Activated CD4-positive, alpha-beta T cell treated with anti-CD3 and anti-CD28 coated beads, Interleukin-2, amount 50 U/mL, for 4 hours (primary cell): ENCODE data around the gene MUC15.
"Not testable (repeated sequence)": the region's sequence is repeated elsewhere in the genome, so short reads cannot be mapped to it uniquely, and the experiment has no call there.

Experiments
- DNase-seq, 2 experiments: peaks; one replicate each; pipeline ENCODE4 v3.0.0-alpha.2; 2020

MUC15 gene

DNA sequence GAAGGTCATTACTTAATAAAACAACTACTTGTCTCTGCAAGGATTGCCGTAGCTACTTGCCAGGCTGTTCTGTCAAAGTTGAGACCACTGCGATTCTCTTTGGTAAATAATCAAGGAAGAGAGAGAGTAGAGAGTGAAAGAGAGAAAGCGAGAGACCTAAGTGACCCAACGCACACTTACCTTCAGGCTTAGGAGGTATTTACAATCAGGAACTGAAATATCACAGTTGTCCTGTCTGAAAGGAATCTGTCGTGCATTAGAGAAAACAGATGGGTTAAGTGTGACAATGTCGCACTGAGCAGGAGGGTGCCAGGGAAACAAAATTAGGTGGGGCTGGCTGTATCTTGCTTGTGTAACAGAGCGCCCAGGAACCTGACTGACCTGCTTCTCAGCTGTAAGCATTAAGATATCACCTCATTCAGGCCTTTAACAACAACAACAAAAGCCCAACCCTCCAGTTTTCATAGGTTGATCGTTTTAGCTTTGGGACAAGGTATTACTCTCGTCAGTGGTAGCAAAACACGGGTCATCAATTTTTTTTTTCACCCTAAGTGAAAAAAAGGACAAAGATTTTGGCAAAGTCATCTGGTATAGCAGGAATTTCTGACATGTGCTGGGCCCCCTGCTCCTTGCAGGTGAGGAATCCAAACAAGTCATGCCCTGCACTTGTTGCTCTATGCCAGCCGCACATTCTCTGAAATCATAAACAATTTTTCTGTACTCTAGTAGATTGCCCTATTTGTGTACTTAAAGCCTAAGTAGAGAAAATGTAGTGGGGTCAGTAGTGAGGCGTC lies at the start of gene MUC15:
TSS of gene MUC15 (minus strand) at position 403 of the 794 bp plus-strand sequence. CDS start 5,169 bp downstream, outside the sequence.
- DNase-seq: no peak

DNA sequence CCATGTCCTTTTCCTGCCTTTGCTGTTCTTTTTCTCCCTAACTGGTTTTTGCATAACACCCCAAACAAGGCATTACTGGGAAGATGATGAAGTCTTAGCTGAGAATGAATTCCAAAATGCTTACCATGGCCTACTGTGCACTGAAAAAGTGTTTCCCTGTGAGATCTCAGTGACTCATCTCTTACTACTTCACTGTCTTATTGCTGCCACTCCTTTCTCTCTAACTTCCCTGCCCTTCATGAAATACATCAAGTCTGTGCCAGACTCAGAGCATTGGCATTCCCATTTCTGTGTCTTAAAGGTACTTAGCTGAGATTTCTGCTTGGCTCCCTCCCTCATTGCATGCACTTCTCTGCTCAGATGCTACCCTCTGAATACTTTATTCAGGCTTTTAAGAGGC lies 49.1 kb upstream of the MUC15 start:
- no peak for DNase-seq

DNA sequence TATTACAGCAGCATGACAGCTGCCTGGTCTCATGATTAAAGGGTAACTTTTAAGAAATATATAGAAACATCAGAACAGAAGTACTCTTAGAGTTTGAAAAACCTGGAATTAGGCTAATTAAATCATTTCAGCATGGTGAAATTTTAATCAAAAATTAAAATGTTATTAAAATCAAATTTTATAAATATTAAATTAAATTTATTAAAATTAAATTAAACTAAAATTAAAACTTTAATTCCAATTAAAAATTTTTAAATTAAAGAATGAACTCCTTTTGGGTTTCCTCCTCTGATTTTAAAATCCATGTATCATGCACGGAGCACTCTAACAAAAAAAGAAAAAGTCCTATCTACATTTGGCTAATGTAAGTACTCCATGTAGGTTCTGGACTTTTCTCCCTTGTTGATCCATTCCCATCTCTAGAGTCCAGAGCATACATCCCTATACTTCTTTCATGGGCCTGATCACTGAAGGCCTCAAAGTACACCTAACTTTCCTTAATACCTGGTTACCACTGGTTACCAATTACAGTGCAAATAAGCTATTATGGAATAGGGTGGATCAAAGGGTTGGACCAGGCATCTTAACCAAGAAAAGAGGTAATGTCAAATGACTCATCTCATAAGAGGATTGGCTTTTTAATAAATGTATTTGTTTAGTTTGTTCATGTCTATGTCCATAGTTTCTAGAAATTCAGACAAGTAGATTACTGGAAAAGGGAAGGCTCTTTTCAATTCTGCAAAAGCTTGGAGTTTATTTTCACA lies 48.4 kb upstream of the MUC15 start:
- DNase-seq: no peak

GRCh38 chr11:26618441-26618840 lies 46.4 kb upstream of the MUC15 start:
- no peak for DNase-seq

DNA sequence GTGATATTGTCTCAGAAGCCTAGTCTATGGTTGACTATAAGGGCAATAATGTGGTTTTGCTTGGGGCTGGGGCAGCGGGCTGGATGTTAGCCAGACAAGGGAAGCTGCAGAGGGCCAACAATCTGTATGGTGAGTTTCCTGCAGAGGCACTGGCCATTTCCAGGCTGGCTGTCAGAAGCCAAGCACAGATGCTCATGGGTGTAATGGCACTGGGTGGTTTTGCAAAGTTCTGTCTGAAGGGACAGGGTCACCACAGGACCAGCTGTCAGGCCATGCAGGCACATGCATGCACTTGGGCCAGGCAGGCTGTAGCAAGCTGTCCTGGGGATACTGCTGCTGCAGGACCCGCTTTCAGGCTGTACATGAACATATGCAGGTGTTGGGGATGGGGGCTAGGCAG lies 41.7 kb upstream of the MUC15 start:
- DNase-seq: no peak

DNA sequence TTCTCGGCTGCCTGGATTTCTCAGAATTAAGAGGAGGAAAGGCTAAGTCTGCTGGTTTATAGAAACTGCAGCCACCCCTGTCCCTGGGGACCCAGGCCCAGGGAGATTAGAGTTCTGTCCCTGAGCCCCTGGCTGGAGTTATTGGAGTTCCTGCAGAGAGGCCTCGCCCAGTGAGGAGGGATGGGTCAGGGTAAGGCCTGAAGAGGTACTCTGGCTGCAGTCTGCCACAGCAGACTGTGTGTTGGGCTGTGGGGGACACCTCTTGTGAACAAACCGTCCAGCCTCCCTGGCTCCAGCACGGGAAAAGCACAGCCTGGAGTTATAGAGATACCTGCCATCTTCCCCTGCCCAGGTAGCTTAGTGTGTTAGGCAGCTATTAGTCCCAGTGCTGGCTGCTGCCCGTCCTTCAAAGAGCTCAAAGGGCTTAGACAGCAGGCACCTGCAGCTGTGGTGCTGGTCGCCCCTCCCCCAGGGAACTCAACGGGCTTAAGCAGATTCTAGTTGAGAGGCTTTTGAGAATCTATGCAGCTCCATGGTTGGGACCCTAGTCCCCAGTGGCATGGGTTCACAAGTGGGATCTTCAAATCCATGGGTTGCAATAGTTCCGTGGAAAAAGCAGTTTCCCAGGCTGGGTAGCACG lies 36.6 kb upstream of the MUC15 start:
- no peak for DNase-seq

DNA sequence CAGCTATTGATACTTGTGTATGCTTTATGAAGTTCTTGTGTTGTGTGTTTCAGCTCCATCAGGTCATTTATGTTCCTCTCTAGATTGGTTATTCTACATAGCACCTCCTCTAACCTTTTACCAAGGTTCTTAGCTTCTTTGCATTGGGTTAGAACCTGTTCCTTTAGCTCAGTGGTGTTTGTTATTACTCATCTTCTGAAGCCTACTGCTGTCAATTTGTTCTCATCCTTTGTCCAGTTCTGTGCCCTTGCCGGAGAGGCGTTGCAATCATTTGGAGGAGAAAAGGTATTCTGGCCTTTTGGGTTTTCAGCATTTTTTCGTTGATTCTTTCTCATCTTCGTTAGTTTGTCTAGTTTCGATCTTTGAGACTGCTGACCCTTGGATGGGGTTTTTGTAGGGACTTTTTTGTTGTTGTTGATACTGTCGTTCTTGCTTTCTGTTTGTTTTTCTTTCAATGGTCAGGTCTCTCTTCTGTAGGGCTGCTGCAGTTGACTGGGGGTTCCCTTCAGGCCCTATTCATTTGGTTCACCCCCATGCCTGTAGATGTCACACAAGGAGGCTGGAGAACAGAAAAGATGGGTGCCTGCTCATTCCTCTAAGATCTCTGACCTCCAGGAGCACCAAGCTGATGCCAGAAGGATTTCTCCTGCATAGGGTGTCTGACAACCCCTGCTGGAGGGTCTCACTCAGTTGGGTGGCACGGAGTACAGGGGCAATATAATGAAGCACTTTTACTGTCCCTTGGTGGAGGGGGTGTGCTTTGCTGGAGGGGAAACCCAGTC lies 35.9 kb upstream of the MUC15 start:
- no peak for DNase-seq

GRCh38 chr11:26599876-26600434 lies 27.9 kb upstream of the MUC15 start:
- no peak for DNase-seq

GRCh38 chr11:26599425-26599824 lies 27.4 kb upstream of the MUC15 start:
- no peak for DNase-seq

- no peak for DNase-seq
Observed at GRCh38 chr11:26597899-26598298, 25.8 kb upstream of the MUC15 start.

DNA sequence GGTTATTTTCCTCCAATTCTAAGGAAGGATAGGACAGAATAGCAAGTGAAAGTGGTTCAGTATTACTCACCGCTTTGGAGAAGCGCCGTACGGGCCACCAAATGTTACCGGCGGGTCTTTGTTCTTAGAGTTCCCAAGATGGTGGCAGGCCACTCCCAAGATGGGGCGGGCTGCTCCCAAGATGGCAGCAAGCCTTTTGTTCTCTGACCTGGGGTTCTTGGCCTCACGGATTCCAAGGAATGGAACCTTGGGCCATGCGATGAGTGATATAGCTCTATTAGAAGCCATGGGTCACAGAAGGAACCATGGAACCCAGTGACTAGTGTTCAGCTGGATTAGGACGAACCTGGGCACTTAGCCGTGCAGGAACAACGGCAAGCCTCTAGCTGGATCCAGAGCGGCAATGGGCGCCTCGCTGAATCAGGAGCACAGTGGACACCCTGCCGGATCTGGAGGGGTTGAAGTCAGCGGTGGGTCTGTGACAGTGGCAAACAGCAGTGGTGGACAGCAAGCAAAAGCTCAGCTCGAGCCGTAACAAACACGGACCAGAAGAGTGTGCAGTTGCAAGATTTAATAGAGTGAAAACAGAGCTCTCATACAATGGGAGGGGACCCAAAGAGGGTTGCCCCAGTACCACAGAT lies 25.1 kb upstream of the MUC15 start:
- not testable (repeated sequence) for DNase-seq

- DNase-seq: not testable (repeated sequence)
Observed at GRCh38 chr11:26595207-26595865, 23.3 kb upstream of the MUC15 start.

GRCh38 chr11:26593691-26594090 lies 21.6 kb upstream of the MUC15 start:
- no peak for DNase-seq

- DNase-seq: no peak
Observed at GRCh38 chr11:26587073-26587472, 15.0 kb upstream of the MUC15 start.

GRCh38 chr11:26584818-26585217 lies 12.8 kb upstream of the MUC15 start:
- no peak for DNase-seq

- no peak for DNase-seq
Observed at GRCh38 chr11:26583550-26583949, 11.5 kb upstream of the MUC15 start.

- DNase-seq: no peak
Observed at GRCh38 chr11:26580929-26581328, 8.9 kb upstream of the MUC15 start.

- no peak for DNase-seq
Observed at GRCh38 chr11:26579683-26580082, 7.6 kb upstream of the MUC15 start.

DNA sequence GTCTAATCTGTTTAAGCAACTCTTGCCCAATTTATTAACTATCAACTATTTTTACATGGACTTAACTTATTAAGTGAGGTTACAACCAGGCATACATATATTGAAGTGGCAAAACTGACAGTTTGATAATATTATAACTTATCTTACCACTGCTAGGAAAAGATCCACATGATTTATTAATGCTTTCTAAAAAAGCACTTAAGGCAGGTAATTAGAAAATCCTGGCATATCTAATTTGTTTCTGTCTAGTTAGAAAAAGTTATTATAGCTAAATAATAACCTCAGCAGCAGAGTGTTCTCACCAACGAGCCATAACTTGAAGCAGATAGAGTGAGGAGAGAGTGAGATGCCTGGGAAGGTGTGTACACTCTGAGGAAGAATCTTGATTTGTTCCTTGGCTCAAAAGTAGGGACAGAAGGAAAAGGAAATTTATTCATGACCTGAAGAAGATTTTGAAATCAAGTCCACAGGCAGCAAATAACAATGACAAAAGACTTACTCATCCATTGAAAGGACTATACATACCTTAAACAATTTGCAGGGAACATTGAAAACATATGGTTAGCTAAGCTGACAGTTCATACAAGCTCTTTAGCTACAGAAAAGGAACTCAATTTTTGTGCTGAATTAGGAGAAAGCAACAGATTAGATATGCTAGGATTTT lies 7.1 kb upstream of the MUC15 start:
- no peak for DNase-seq

GRCh38 chr11:26575946-26576345 lies 3.9 kb upstream of the MUC15 start:
- no peak for DNase-seq

DNA sequence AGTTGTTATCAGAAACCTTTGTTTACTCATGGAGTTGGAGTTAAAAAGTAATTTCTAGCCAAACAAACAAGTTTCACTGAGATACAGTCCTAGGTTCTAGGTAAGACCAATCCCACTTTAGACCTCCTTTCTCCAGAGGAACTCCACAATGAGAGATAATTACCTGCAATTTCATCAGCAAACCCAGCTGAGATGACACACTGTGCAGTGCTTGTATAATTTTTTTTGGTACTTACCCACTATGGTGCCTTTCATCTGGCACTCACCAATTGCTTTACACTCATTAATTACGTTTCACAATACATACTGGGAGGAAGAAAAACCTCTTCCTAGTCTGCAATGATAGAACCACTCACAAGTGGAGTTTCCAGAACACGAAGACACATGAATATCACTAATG lies 1.8 kb upstream of the MUC15 start:
- DNase-seq: no peak
